T47D (cell line): Measurements from ENCODE around the gene RTN4R.
"Not testable (repeated sequence)": the region's sequence is repeated elsewhere in the genome, so short reads cannot be mapped to it uniquely, and the experiment has no call there.

Source experiments
- DNase-seq, 2 experiments: peaks; one replicate each; pipeline versions ENCODE4 v3.0.0 to v3.0.0-alpha.2; 2011 to 2012; ENCODE audit warnings: low read depth in 1 of 2, low spot score in 1 of 2
- JUND ChIP-seq: IDR thresholded peaks from 2 replicates; pipeline ENCODE4 v1.6.1; 2012; ENCODE audit warnings: low read depth
- in situ Hi-C: cut with HindIII; loops from 2 replicates; pipeline ENCODE4 v1.10.0; 2016; ENCODE audit warnings: low sequenced_read_pairs, low pct_unique_long_range_greater_than_20kb

RTN4R gene

GRCh38 chr22:20268279-20269012, at the start of gene RTN4R:
RTN4R (minus strand) TSS chr22:20268318; CDS start chr22:20268092, 226 bp downstream.
- peak; percentile 16 to 65 for DNase-seq
- no peak for TF ChIP-seq JUND
- in situ Hi-C loops: no loop called here

- DNase-seq, in situ Hi-C loops: not testable (repeated sequence)
Observed at GRCh38 chr22:20317402-20318042, 49.4 kb upstream of the RTN4R start.

GRCh38 chr22:20316844-20317401, 48.8 kb upstream of the RTN4R start:
- in situ Hi-C loops: no loop called here
- no peak for DNase-seq
- no peak for TF ChIP-seq JUND

GRCh38 chr22:20316217-20316843, 48.2 kb upstream of the RTN4R start:
- DNase-seq: no peak
- TF ChIP-seq JUND: no peak
- in situ Hi-C loops: no loop called here

- in situ Hi-C loops: no loop called here
- TF ChIP-seq JUND: no peak
- DNase-seq: no peak
Observed at GRCh38 chr22:20315337-20316216, 47.5 kb upstream of the RTN4R start.

GRCh38 chr22:20314741-20315336, 46.7 kb upstream of the RTN4R start:
- in situ Hi-C loops, DNase-seq: not testable (repeated sequence)

- DNase-seq, in situ Hi-C loops: not testable (repeated sequence)
Observed at GRCh38 chr22:20314206-20314605, 46.1 kb upstream of the RTN4R start.

- peak in 1 of 2 experiments; percentile 15 for DNase-seq
- in situ Hi-C loops: not testable (repeated sequence)
Observed at GRCh38 chr22:20313306-20314077, 45.4 kb upstream of the RTN4R start.

- no peak for TF ChIP-seq JUND
- in situ Hi-C loops: no loop called here
- no peak for DNase-seq
Observed at GRCh38 chr22:20312396-20313191, 44.5 kb upstream of the RTN4R start.

GRCh38 chr22:20311249-20312062, 43.3 kb upstream of the RTN4R start:
- DNase-seq, in situ Hi-C loops: not testable (repeated sequence)

GRCh38 chr22:20310773-20311172, 42.7 kb upstream of the RTN4R start:
- in situ Hi-C loops, DNase-seq: not testable (repeated sequence)

- in situ Hi-C loops, DNase-seq: not testable (repeated sequence)
Observed at GRCh38 chr22:20310180-20310579, 42.1 kb upstream of the RTN4R start.

GRCh38 chr22:20308806-20309650, 40.9 kb upstream of the RTN4R start:
- DNase-seq, in situ Hi-C loops: not testable (repeated sequence)
